IMR-90 (cell line): ENCODE results near the gene CD8A. TPM values are rescaled to one million over a fixed set of nuclear protein-coding genes. Genes with fewer than 3 reads are reported as not detected.

Experiments
- ATAC-seq: fragments of 200-7000 bp; cut with Tn5 transposase; 2 replicates; pipeline ENCODE4 v1.9.1; 2020; ENCODE audit warnings: low read depth, mild to moderate bottlenecking, moderate library complexity
- BruUV-seq: library from RNA; stranded (reverse); fragments of 400-500 nt; replicated peaks from 2 replicates; lab custom pipeline; 2021; lab: Mats Ljungman, UMichigan
- CTCF ChIA-PET: fragments of 300-600 bp; formaldehyde crosslinking; extraction: SDS; loops from one replicate; lab custom pipeline; 2021; ENCODE audit warnings: antibody characterized with exemption; lab: Yijun Ruan, JAX
- POLR2A ChIA-PET: fragments of 300-600 bp; sonication (Branson Sonifier 250); formaldehyde crosslinking; loops from one replicate; lab custom pipeline; 2022; ENCODE audit warnings: antibody characterized with exemption; ENCODE audit not compliant: unreplicated experiment; lab: Charles Lee
- DNase-seq: peaks from one replicate; pipeline ENCODE4 v3.0.0; 2013
- H2AFZ ChIP-seq: replicated peaks from 2 replicates; pipeline ENCODE3; 2013; ENCODE audit warnings: low read length, mild to moderate bottlenecking; ENCODE audit not compliant: poor library complexity
- H2AK5ac ChIP-seq: 2 replicates; pipeline ENCODE4 v1.6.1; 2013; ENCODE audit warnings: low read depth, low read length, inconsistent platforms
- H2AK9ac ChIP-seq: replicated peaks from 2 replicates; pipeline ENCODE3; 2013; ENCODE audit warnings: mild to moderate bottlenecking, low read depth, low read length, moderate library complexity; ENCODE audit not compliant: poor library complexity
- H2BK120ac ChIP-seq: 2 replicates; pipeline ENCODE4 v1.6.1; 2013; ENCODE audit warnings: low read depth, low read length, inconsistent platforms
- H2BK15ac ChIP-seq: 3 replicates; pipeline ENCODE4 v1.6.1; 2013; ENCODE audit warnings: low read depth, low read length, inconsistent platforms
- H2BK20ac ChIP-seq: 2 replicates; pipeline ENCODE4 v1.6.1; 2013; ENCODE audit warnings: low read depth, mild to moderate bottlenecking, inconsistent platforms, low read length, moderate library complexity
- H2BK5ac ChIP-seq: 2 replicates; pipeline ENCODE4 v1.6.1; 2013; ENCODE audit warnings: mild to moderate bottlenecking, low read depth, low read length, inconsistent platforms; ENCODE audit not compliant: poor library complexity, severe bottlenecking
- H3K14ac ChIP-seq: replicated peaks from 2 replicates; pipeline ENCODE4 v1.6.1; 2013; ENCODE audit warnings: low read depth, low read length, inconsistent platforms
- H3K18ac ChIP-seq: 2 replicates; pipeline ENCODE4 v1.6.1; 2013; ENCODE audit warnings: low read depth, low read length, control low read depth
- H3K23ac ChIP-seq: 2 replicates; pipeline ENCODE4 v1.6.1; 2013; ENCODE audit warnings: low read depth, low read length, inconsistent platforms
- H3K27ac ChIP-seq: 2 replicates; pipeline ENCODE4 v1.5.1; 2013; ENCODE audit warnings: mild to moderate bottlenecking, control low read depth, low read length; ENCODE audit not compliant: insufficient read depth
- H3K27me3 ChIP-seq: 2 replicates; pipeline ENCODE4 v1.6.1; 2013; ENCODE audit warnings: low read length; ENCODE audit not compliant: control insufficient read depth, insufficient read depth
- H3K36me3 ChIP-seq: 2 replicates; pipeline ENCODE4 v1.6.1; 2013; ENCODE audit warnings: low read length, mixed read lengths; ENCODE audit not compliant: control insufficient read depth, insufficient read depth
- H3K4ac ChIP-seq: 2 replicates; pipeline ENCODE4 v1.6.1; 2013; ENCODE audit warnings: low read depth, low read length, inconsistent platforms
- H3K4me1 ChIP-seq: 2 replicates; pipeline ENCODE4 v1.6.1; 2013; ENCODE audit warnings: low read length, mixed read lengths; ENCODE audit not compliant: control insufficient read depth, insufficient read depth
- H3K4me2 ChIP-seq: 2 replicates; pipeline ENCODE4 v1.6.1; 2013; ENCODE audit warnings: low read depth, mild to moderate bottlenecking, control low read depth, low read length, moderate library complexity
- H3K4me3 ChIP-seq: 2 replicates; pipeline ENCODE4 v1.5.1; 2013; ENCODE audit warnings: low read depth, mild to moderate bottlenecking, control low read depth, low read length, moderate library complexity; ENCODE audit not compliant: insufficient read depth
- H3K56ac ChIP-seq: 2 replicates; pipeline ENCODE4 v1.6.1; 2013; ENCODE audit warnings: low read length, inconsistent platforms; ENCODE audit not compliant: insufficient read depth; ENCODE audit errors: extremely low read depth
- H3K79me1 ChIP-seq, 2 experiments: 2 replicates each; pipeline ENCODE4 v1.6.1; 2013; ENCODE audit warnings: low read length in 2 of 2, inconsistent platforms in 1 of 2, low read depth in 1 of 2
- H3K9ac ChIP-seq: 2 replicates; pipeline ENCODE4 v1.6.1; 2013; ENCODE audit warnings: low read depth, low read length, control low read depth
- H3K9me1 ChIP-seq: 2 replicates; pipeline ENCODE4 v1.6.1; 2013; ENCODE audit warnings: low read length, inconsistent platforms; ENCODE audit not compliant: insufficient read depth
- H3K9me3 ChIP-seq: 2 replicates; pipeline ENCODE4 v1.6.1; 2013; ENCODE audit warnings: low read length; ENCODE audit not compliant: control insufficient read depth, insufficient read depth
- H4K20me1 ChIP-seq: 2 replicates; pipeline ENCODE4 v1.6.1; 2013; ENCODE audit warnings: low read length, inconsistent platforms; ENCODE audit not compliant: insufficient read depth
- H4K5ac ChIP-seq: 2 replicates; pipeline ENCODE4 v1.6.1; 2013; ENCODE audit warnings: mild to moderate bottlenecking, low read depth, low read length, control low read depth
- H4K8ac ChIP-seq, 2 experiments: 2 replicates each; pipeline ENCODE4 v1.6.1; 2013; ENCODE audit warnings: low read depth in 2 of 2, low read length in 2 of 2, control low read depth in 1 of 2, inconsistent platforms in 1 of 2
- H4K91ac ChIP-seq: 2 replicates; pipeline ENCODE4 v1.6.1; 2013; ENCODE audit warnings: low read depth, low read length, inconsistent platforms; ENCODE audit not compliant: insufficient read depth
- BHLHE40 ChIP-seq: fragments of 150-350 bp; IDR thresholded peaks from 2 replicates; pipeline ENCODE4 v1.6.1; 2016; ENCODE audit warnings: mild to moderate bottlenecking, low read depth, low read length
- CEBPB ChIP-seq: IDR thresholded peaks from 2 replicates; pipeline ENCODE4 v1.6.1; 2012; ENCODE audit warnings: low read depth, low read length, improper control_type of control experiment
- CHD1 ChIP-seq: IDR thresholded peaks from 2 replicates; pipeline ENCODE4 v1.6.1; 2012; ENCODE audit warnings: low read depth, low read length, improper control_type of control experiment
- ELK1 ChIP-seq: fragments of 150-350 bp; IDR thresholded peaks from 2 replicates; pipeline ENCODE4 v1.6.1; 2016; ENCODE audit warnings: low read depth, mild to moderate bottlenecking, low read length, moderate library complexity, borderline replicate concordance
- FOS ChIP-seq: fragments of 150-350 bp; IDR thresholded peaks from 2 replicates; pipeline ENCODE4 v1.6.1; 2016; ENCODE audit warnings: low read depth, low read length
- MAFK ChIP-seq: IDR thresholded peaks from 2 replicates; pipeline ENCODE4 v1.6.1; 2012; ENCODE audit warnings: low read depth, low read length, improper control_type of control experiment
- MAZ ChIP-seq: IDR thresholded peaks from 2 replicates; pipeline ENCODE4 v1.6.1; 2012; ENCODE audit warnings: low read depth, mild to moderate bottlenecking, low read length, improper control_type of control experiment, moderate library complexity, borderline replicate concordance
- MXI1 ChIP-seq: IDR thresholded peaks from 2 replicates; pipeline ENCODE4 v1.6.1; 2012; ENCODE audit warnings: low read depth, mild to moderate bottlenecking, low read length, moderate library complexity, borderline replicate concordance
- NFE2L2 ChIP-seq: fragments of 150-350 bp; IDR thresholded peaks from 2 replicates; pipeline ENCODE4 v1.6.1; 2016; ENCODE audit warnings: low read depth, mild to moderate bottlenecking, low read length
- POLR2A ChIP-seq: IDR thresholded peaks from 2 replicates; pipeline ENCODE4 v1.6.1; 2012; ENCODE audit warnings: mild to moderate bottlenecking, low read depth, low read length
- RAD21 ChIP-seq: IDR thresholded peaks from 2 replicates; pipeline ENCODE4 v1.6.1; 2012; ENCODE audit warnings: low read length, improper control_type of control experiment
- SMC3 ChIP-seq: fragments of 150-350 bp; IDR thresholded peaks from 2 replicates; pipeline ENCODE4 v1.6.1; 2016; ENCODE audit warnings: low read depth, mild to moderate bottlenecking, antibody characterized with exemption, low read length, moderate library complexity
- USF2 ChIP-seq: fragments of 150-350 bp; IDR thresholded peaks from 2 replicates; pipeline ENCODE4 v1.6.1; 2017; ENCODE audit warnings: mild to moderate bottlenecking, antibody characterized with exemption, low read length, low read depth
- WGBS, 2 experiments: methylation state at CpG; one replicate each; pipeline versions ENCODE4 v1.1.5 to v1.1.7; 2013; ENCODE audit warnings: missing lambda C conversion rate in 2 of 2; ENCODE audit not compliant: insufficient read length in 1 of 2; ENCODE audit errors: extremely low coverage in 2 of 2; 5-methylcytosine and 5-hydroxymethylcytosine counted together
- dilution Hi-C: fragments of 300-500 bp; cut with HindIII; formaldehyde crosslinking; loops from one replicate; pipeline ENCODE4 v1.14.3; 2018; ENCODE audit warnings: low sequenced_read_pairs; ENCODE audit not compliant: unreplicated experiment
- in situ Hi-C: fragments of 300-500 bp; cut with MboI; formaldehyde crosslinking; loops from 3 replicates; pipeline ENCODE4 v1.14.3; 2019; ENCODE audit warnings: low sequenced_read_pairs, inconsistent platforms, mixed read lengths
- intact Hi-C: fragments of 100-400 bp; cut with micrococcal nuclease; formaldehyde crosslinking; loops from 2 replicates; pipeline ENCODE4 v1.10.0; 2022
- polyA plus RNA-seq, 3 experiments: library from polyadenylated mRNA; depleted of rRNA; stranded (reverse); fragments of >200 nt; gene quantifications; 2 replicates each; pipeline ENCODE4 v1.2.3, GENCODE V29; 2012; ENCODE audit warnings: low replicate concordance in 1 of 3
- total RNA-seq: library from RNA; depleted of rRNA; stranded (reverse); fragments of >200 nt; gene quantifications from 2 replicates; pipeline ENCODE4 v1.2.3, GENCODE V29; 2012
- TF ChIP-seq, protein P1 (sequence below): conservative IDR thresholded peaks from 2 replicates; pipeline ENCODE4 v1.5.1; 2012; ENCODE audit warnings: mild to moderate bottlenecking, low read depth, low read length, improper control_type of control experiment

CD8A gene
- total and polyA plus RNA-seq, 2 of the 4 experiments (the other 2 are of a cell fraction), result not detected

DNA sequence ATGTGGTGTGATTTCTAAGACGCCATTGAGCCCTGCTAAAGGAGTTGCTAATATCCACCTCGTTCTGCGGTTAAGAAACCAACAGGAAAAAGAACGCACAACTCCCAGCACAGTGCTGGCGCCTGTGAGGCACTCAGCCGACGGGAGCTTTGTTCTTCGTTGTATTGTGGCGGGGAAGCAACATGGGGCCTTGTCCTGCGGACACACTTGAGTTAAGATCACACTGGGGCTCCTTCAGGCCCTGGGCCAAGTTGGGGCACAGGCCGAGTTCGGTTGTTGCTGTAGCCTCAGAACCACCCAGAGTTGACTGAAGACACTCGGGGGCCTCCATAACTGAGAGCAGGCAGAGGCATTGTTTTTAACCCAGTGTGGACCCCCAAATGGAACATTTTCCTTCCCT is 30.6 kb upstream of the CD8A start:
- POLR2A ChIA-PET, result no interaction called here
- H2BK15ac ChIP-seq, result no peak overlapping the region
- no peak overlapping the region for H2AFZ ChIP-seq
- no peak overlapping the region for H2BK120ac ChIP-seq
- ATAC-seq, result no peak
- no peak overlapping the region for H3K18ac ChIP-seq
- no peak overlapping the region for H4K5ac ChIP-seq
- in situ Hi-C loops, result no loop called here
- H2AK5ac ChIP-seq, result no peak overlapping the region
- CTCF ChIA-PET, result interaction anchor here (0.7 kb wide), 1 partner anchor 41 kb away, joined by 3 read pairs; no protein-coding TSS in a partner anchor
- DNase-seq, result no peak
- no peak overlapping the region for H2AK9ac ChIP-seq
- H3K9me3 ChIP-seq, result peaks cover 2% of the 10 kb centered on the region; the same call in 1 of the 2 replicates
- WGBS, 2 experiments, result 80% methylated on average over 7 of the region's 13 CpGs; no CpG with 5 or more reads in 1 of the 2 experiments
- no peak overlapping the region for H3K27ac ChIP-seq
- H2BK5ac ChIP-seq, result no peak overlapping the region
- intact Hi-C loops, result no loop called here
- H2BK20ac ChIP-seq, result no peak overlapping the region
- H3K4me2 ChIP-seq, result no peak overlapping the region
- H3K4me3 ChIP-seq, result no peak overlapping the region
- dilution Hi-C loops, result no loop called here
- peaks cover 7% of the 10 kb centered on the region for H3K27me3 ChIP-seq
- TF ChIP-seq POLR2A (no peak), MAZ (no peak), NFE2L2 (no peak), CHD1 (no peak), FOS (no peak), CEBPB (no peak), RAD21 (no peak), ELK1 (no peak), MAFK (no peak), BHLHE40 (no peak), MXI1 (no peak), SMC3 (no peak), USF2 (no peak)
- TF ChIP-seq, protein P1, sequence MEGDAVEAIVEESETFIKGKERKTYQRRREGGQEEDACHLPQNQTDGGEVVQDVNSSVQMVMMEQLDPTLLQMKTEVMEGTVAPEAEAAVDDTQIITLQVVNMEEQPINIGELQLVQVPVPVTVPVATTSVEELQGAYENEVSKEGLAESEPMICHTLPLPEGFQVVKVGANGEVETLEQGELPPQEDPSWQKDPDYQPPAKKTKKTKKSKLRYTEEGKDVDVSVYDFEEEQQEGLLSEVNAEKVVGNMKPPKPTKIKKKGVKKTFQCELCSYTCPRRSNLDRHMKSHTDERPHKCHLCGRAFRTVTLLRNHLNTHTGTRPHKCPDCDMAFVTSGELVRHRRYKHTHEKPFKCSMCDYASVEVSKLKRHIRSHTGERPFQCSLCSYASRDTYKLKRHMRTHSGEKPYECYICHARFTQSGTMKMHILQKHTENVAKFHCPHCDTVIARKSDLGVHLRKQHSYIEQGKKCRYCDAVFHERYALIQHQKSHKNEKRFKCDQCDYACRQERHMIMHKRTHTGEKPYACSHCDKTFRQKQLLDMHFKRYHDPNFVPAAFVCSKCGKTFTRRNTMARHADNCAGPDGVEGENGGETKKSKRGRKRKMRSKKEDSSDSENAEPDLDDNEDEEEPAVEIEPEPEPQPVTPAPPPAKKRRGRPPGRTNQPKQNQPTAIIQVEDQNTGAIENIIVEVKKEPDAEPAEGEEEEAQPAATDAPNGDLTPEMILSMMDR, result no peak
- H3K4me1 ChIP-seq, result no peaks in the 10 kb centered on the region
- BruUV-seq, result no TSS peak
- no peak overlapping the region for H3K56ac ChIP-seq
- H4K91ac ChIP-seq, result no peak overlapping the region
- no peak overlapping the region for H3K9ac ChIP-seq
- no peak overlapping the region for H4K8ac ChIP-seq
- H3K23ac ChIP-seq, result no peak overlapping the region
- H3K14ac ChIP-seq, result no peak overlapping the region
- H3K36me3 ChIP-seq, result no peaks in the 10 kb centered on the region
- H3K79me1 ChIP-seq, result no peaks in the 10 kb centered on the region
- H4K20me1 ChIP-seq, result no peaks in the 10 kb centered on the region
- no peaks in the 10 kb centered on the region for H3K9me1 ChIP-seq
- no peak overlapping the region for H3K4ac ChIP-seq
